ENCODE data around the gene PAXIP1.

PAXIP1 gene

GRCh38 chr7:154911862-154912455, 91.0 kb downstream of the PAXIP1 start:
- no peak for DNase-seq

- DNase-seq = no peak
Measured at GRCh38 chr7:154911411-154911810, 91.5 kb downstream of the PAXIP1 start.

- DNase-seq = no peak
Measured at GRCh38 chr7:154910977-154911376, 91.9 kb downstream of the PAXIP1 start.

- DNase-seq = peak; percentile 43
Measured at GRCh38 chr7:154910125-154910524, 92.8 kb downstream of the PAXIP1 start.

GRCh38 chr7:154909241-154910105, 93.5 kb downstream of the PAXIP1 start:
- no peak for DNase-seq

GRCh38 chr7:154907651-154908620, 95.0 kb downstream of the PAXIP1 start:
- DNase-seq = no peak

- no peak for DNase-seq
Measured at GRCh38 chr7:154906736-154907355, 96.1 kb downstream of the PAXIP1 start.

GRCh38 chr7:154906201-154906600, 96.7 kb downstream of the PAXIP1 start:
- no peak for DNase-seq

- DNase-seq = no peak
Measured at GRCh38 chr7:154905615-154906014, 97.3 kb downstream of the PAXIP1 start.

- DNase-seq = no peak
Measured at GRCh38 chr7:154905146-154905545, 97.8 kb downstream of the PAXIP1 start.

- no peak for DNase-seq
Measured at GRCh38 chr7:154903083-154903731, 99.7 kb downstream of the PAXIP1 start.

GRCh38 chr7:154902600-154903082, 100.3 kb downstream of the PAXIP1 start:
- DNase-seq = no peak

- DNase-seq = no peak
Measured at GRCh38 chr7:154899862-154900261, 103.1 kb downstream of the PAXIP1 start.

GRCh38 chr7:154898973-154899855, 103.7 kb downstream of the PAXIP1 start:
- DNase-seq = no peak

GRCh38 chr7:154896076-154896475, 106.8 kb downstream of the PAXIP1 start:
- DNase-seq = no peak
